WTC11 (cell line): ENCODE data around the gene SNTB2. TPM values are rescaled to one million over a fixed set of nuclear protein-coding genes. Genes with fewer than 3 reads are reported as not detected.

Experiments
- ATAC-seq: fragments of 200-7000 bp; cut with Tn5 transposase; 2 replicates; pipeline ENCODE4 v1.10.0; 2021; ENCODE audit warnings: mild to moderate bottlenecking, moderate library complexity
- CTCF ChIA-PET: fragments of 300-600 bp; sonication (Branson Sonifier 250); formaldehyde crosslinking; loops from one replicate; lab custom pipeline; 2021; ENCODE audit warnings: antibody characterized with exemption; lab: Charles Lee
- POLR2A ChIA-PET: fragments of 350-600 bp; sonication (Branson Sonifier 250); formaldehyde crosslinking; loops from one replicate; lab custom pipeline; 2021; ENCODE audit warnings: antibody characterized with exemption; lab: Charles Lee
- DNase-seq: peaks from one replicate; pipeline ENCODE4 v3.0.0; 2021; ENCODE audit warnings: low spot score
- H3K27ac Mint-ChIP-seq: 2 replicates; pipeline ENCODE4 v1.8.0; 2021; ENCODE audit warnings: mixed read lengths
- H3K27me3 Mint-ChIP-seq: 2 replicates; pipeline ENCODE4 v1.8.0; 2021; ENCODE audit warnings: low read depth, mild to moderate bottlenecking, moderate library complexity, mixed read lengths
- H3K36me3 Mint-ChIP-seq: 2 replicates; pipeline ENCODE4 v1.8.0; 2021; ENCODE audit warnings: mixed read lengths
- H3K4me1 Mint-ChIP-seq: 2 replicates; pipeline ENCODE4 v1.8.0; 2022; ENCODE audit warnings: mixed read lengths
- H3K4me3 Mint-ChIP-seq: 2 replicates; pipeline ENCODE4 v1.8.0; 2021; ENCODE audit warnings: mild to moderate bottlenecking, moderate library complexity, mixed read lengths
- H3K9me3 Mint-ChIP-seq: 2 replicates; pipeline ENCODE4 v1.8.0; 2021; ENCODE audit warnings: mixed read lengths
- AFF4 ChIP-seq: sonication (generic); formaldehyde crosslinking; IDR thresholded peaks from 2 replicates; pipeline ENCODE4 v1.8.1; 2023; ENCODE audit warnings: mild to moderate bottlenecking, missing genetic modification reagents, borderline replicate concordance
- ATF2 ChIP-seq: sonication (generic); formaldehyde crosslinking; IDR thresholded peaks from 2 replicates; pipeline ENCODE4 v1.8.1; 2022; ENCODE audit warnings: low read depth, missing genetic modification reagents, borderline replicate concordance
- E2F4 ChIP-seq: sonication (generic); formaldehyde crosslinking; IDR thresholded peaks from 2 replicates; pipeline ENCODE4 v1.8.1; 2022; ENCODE audit warnings: low read depth, mild to moderate bottlenecking, moderate library complexity, missing genetic modification reagents, borderline replicate concordance
- ELF4 ChIP-seq: sonication (generic); formaldehyde crosslinking; IDR thresholded peaks from 2 replicates; pipeline ENCODE4 v1.8.1; 2022; ENCODE audit warnings: low read depth, mild to moderate bottlenecking, moderate library complexity, missing genetic modification reagents
- FOXK1 ChIP-seq: sonication (generic); formaldehyde crosslinking; IDR thresholded peaks from 2 replicates; pipeline ENCODE4 v1.8.0; 2022; ENCODE audit warnings: mild to moderate bottlenecking, moderate library complexity, missing genetic modification reagents
- HMGA2 ChIP-seq: fragments of 250-450 bp; sonication (Bioruptor Pico); IDR thresholded peaks from 2 replicates; pipeline ENCODE4 v1.4.0; 2021; ENCODE audit warnings: mild to moderate bottlenecking, moderate library complexity
- JUN ChIP-seq: sonication (generic); formaldehyde crosslinking; IDR thresholded peaks from 2 replicates; pipeline ENCODE4 v1.8.0; 2023; ENCODE audit warnings: mild to moderate bottlenecking, missing genetic modification reagents
- MYBL2 ChIP-seq: sonication (generic); formaldehyde crosslinking; IDR thresholded peaks from 2 replicates; pipeline ENCODE4 v1.8.1; 2023; ENCODE audit warnings: mild to moderate bottlenecking, moderate library complexity, missing genetic modification reagents
- NR1H2 ChIP-seq: sonication (generic); formaldehyde crosslinking; IDR thresholded peaks from 2 replicates; pipeline ENCODE4 v1.9.0; 2021; ENCODE audit warnings: mild to moderate bottlenecking, moderate library complexity, missing genetic modification reagents
- NR3C1 ChIP-seq: sonication (generic); formaldehyde crosslinking; conservative IDR thresholded peaks from 2 replicates; pipeline ENCODE4 v1.8.1; 2023; ENCODE audit warnings: low read depth, mild to moderate bottlenecking, missing genetic modification reagents
- RORB ChIP-seq: fragments of 250-450 bp; sonication (Bioruptor Pico); IDR thresholded peaks from 2 replicates; pipeline ENCODE4 v1.9.0; 2021; ENCODE audit warnings: mild to moderate bottlenecking
- SOX15 ChIP-seq: fragments of 250-450 bp; sonication (Bioruptor Pico); IDR thresholded peaks from 2 replicates; pipeline ENCODE4 v1.9.0; 2021; ENCODE audit warnings: mild to moderate bottlenecking
- TCF7 ChIP-seq: sonication (generic); formaldehyde crosslinking; IDR thresholded peaks from 2 replicates; pipeline ENCODE4 v1.8.0; 2022; ENCODE audit warnings: mild to moderate bottlenecking, low read depth, missing genetic modification reagents, moderate library complexity
- TEAD1 ChIP-seq: sonication (generic); formaldehyde crosslinking; IDR thresholded peaks from 2 replicates; pipeline ENCODE4 v1.8.0; 2022; ENCODE audit warnings: mild to moderate bottlenecking, missing genetic modification reagents
- TP53 ChIP-seq: sonication (generic); formaldehyde crosslinking; IDR thresholded peaks from 2 replicates; pipeline ENCODE4 v1.8.1; 2023; ENCODE audit warnings: mild to moderate bottlenecking, missing genetic modification reagents
- USF1 ChIP-seq: sonication (generic); formaldehyde crosslinking; IDR thresholded peaks from 2 replicates; pipeline ENCODE4 v1.8.0; 2022; ENCODE audit warnings: mild to moderate bottlenecking, missing genetic modification reagents
- ZNF263 ChIP-seq: sonication (generic); formaldehyde crosslinking; IDR thresholded peaks from 2 replicates; pipeline ENCODE4 v1.8.1; 2022; ENCODE audit warnings: low read depth, mild to moderate bottlenecking, moderate library complexity, missing genetic modification reagents
- ZSCAN18 ChIP-seq: fragments of 250-450 bp; sonication (Bioruptor Pico); IDR thresholded peaks from 2 replicates; pipeline ENCODE4 v2.1.2; 2022; ENCODE audit warnings: mild to moderate bottlenecking, moderate library complexity
- total RNA-seq: library from RNA; stranded (reverse); gene quantifications from 3 replicates; pipeline ENCODE4 v1.2.3, GENCODE V29; 2021
- TF ChIP-seq, protein P1 (sequence below): sonication (generic); formaldehyde crosslinking; conservative IDR thresholded peaks from 2 replicates; pipeline ENCODE4 v1.8.1; 2023; ENCODE audit warnings: mild to moderate bottlenecking, low read depth, missing genetic modification reagents, moderate library complexity
- TF ChIP-seq, protein P2 (sequence below): fragments of 250-450 bp; sonication (Bioruptor Pico); IDR thresholded peaks from 2 replicates; pipeline ENCODE4 v1.9.0; 2021; ENCODE audit warnings: moderate library complexity, mild to moderate bottlenecking, inconsistent platforms, borderline replicate concordance
- TF ChIP-seq, protein P3 (sequence below): fragments of 250-450 bp; sonication (Bioruptor Pico); IDR thresholded peaks from 2 replicates; pipeline ENCODE4 v1.9.0; 2021; ENCODE audit warnings: mild to moderate bottlenecking

The SNTB2 gene
- total RNA-seq, 1 experiment from 2014 or later: 23.7 TPM

DNA sequence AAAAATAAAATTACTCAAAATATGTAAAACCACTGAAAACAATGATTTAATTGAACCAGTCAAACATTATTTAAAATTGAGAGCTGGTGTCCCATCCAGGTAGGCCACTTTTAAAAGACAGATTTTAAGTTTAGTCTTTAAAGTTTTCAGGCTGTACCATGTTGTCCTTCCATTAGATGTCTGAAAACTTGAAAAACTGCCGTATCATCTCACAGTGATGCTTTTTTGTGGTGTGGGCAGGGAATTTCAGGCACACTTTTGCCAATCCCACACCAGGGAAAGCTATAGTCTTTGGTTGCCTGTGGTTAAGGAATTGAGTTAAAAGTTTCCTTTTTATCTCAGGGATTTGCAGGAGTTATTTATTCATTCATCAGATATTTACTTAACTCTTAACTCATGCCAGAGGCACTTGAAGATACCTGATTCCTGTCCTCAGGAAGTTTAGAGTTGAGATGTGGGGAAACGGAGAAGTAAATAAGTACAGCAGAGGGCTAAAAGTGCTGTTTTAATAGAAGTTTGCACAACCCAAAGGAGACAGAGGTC lies 3.2 kb downstream of the SNTB2 start:
- Mint-ChIP-seq H3K4me1 (peaks cover 24% of the 10 kb centered on the region), H3K36me3 (peaks cover 5% of the 10 kb centered on the region), H3K4me3 (no peak overlapping the region), H3K27ac (peak overlapping the region; percentile 3; the same call in 1 of the 2 replicates), H3K27me3 (no peaks in the 10 kb centered on the region), H3K9me3 (no peaks in the 10 kb centered on the region)
- ChIA-PET POLR2A (no interaction called here), CTCF (interaction anchor here (1.0 to 1.1 kb wide), 2 partner anchors 21 to 40 kb away, joined by 3 to 6 read pairs; no protein-coding TSS in a partner anchor)
- ATAC-seq (no peak), DNase-seq (no peak)
- no peak for TF ChIP-seq RORB (CRISPR knock-in tag)
- TF ChIP-seq JUN (CRISPR knock-in tag): no peak
- no peak for TF ChIP-seq MYBL2 (CRISPR knock-in tag)
- TF ChIP-seq TP53 (CRISPR knock-in tag): no peak
- TF ChIP-seq NR3C1 (CRISPR knock-in tag): no peak
- TF ChIP-seq, protein P1, sequence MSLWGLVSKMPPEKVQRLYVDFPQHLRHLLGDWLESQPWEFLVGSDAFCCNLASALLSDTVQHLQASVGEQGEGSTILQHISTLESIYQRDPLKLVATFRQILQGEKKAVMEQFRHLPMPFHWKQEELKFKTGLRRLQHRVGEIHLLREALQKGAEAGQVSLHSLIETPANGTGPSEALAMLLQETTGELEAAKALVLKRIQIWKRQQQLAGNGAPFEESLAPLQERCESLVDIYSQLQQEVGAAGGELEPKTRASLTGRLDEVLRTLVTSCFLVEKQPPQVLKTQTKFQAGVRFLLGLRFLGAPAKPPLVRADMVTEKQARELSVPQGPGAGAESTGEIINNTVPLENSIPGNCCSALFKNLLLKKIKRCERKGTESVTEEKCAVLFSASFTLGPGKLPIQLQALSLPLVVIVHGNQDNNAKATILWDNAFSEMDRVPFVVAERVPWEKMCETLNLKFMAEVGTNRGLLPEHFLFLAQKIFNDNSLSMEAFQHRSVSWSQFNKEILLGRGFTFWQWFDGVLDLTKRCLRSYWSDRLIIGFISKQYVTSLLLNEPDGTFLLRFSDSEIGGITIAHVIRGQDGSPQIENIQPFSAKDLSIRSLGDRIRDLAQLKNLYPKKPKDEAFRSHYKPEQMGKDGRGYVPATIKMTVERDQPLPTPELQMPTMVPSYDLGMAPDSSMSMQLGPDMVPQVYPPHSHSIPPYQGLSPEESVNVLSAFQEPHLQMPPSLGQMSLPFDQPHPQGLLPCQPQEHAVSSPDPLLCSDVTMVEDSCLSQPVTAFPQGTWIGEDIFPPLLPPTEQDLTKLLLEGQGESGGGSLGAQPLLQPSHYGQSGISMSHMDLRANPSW (CRISPR knock-in tag): no peak
- no peak for TF ChIP-seq AFF4 (CRISPR knock-in tag)

GRCh38 chr16:69190598-69190997 lies 3.6 kb downstream of the SNTB2 start:
- ChIA-PET POLR2A (interaction anchor here (0.6 kb wide), 2 partner anchors 51 to 58 kb away, joined by 4 to 7 read pairs; no protein-coding TSS in a partner anchor), CTCF (interaction anchor here (1.0 to 1.1 kb wide), 3 partner anchors 21 to 57 kb away, joined by 3 to 6 read pairs (median 3); no protein-coding TSS in a partner anchor)
- DNase-seq (no peak), ATAC-seq (no peak)
- peaks cover 24% of the 10 kb centered on the region for H3K4me1 Mint-ChIP-seq
- H3K4me3 Mint-ChIP-seq: no peak overlapping the region
- H3K27ac Mint-ChIP-seq: peak overlapping the region; percentile 74
- no peaks in the 10 kb centered on the region for H3K27me3 Mint-ChIP-seq
- H3K36me3 Mint-ChIP-seq: peaks cover 5% of the 10 kb centered on the region
- no peaks in the 10 kb centered on the region for H3K9me3 Mint-ChIP-seq
- TF ChIP-seq E2F4 (CRISPR knock-in tag) (no peak), FOXK1 (CRISPR knock-in tag) (no peak), HMGA2 (CRISPR knock-in tag) (no peak), USF1 (CRISPR knock-in tag) (no peak), MYBL2 (CRISPR knock-in tag) (no peak), RORB (CRISPR knock-in tag) (no peak), TCF7 (CRISPR knock-in tag) (no peak), ELF4 (CRISPR knock-in tag) (no peak), ZNF263 (CRISPR knock-in tag) (no peak), NR1H2 (CRISPR knock-in tag) (no peak), SOX15 (CRISPR knock-in tag) (no peak), TEAD1 (no peak), ZSCAN18 (CRISPR knock-in tag) (no peak), ATF2 (CRISPR knock-in tag) (no peak)
- TF ChIP-seq, protein P2, sequence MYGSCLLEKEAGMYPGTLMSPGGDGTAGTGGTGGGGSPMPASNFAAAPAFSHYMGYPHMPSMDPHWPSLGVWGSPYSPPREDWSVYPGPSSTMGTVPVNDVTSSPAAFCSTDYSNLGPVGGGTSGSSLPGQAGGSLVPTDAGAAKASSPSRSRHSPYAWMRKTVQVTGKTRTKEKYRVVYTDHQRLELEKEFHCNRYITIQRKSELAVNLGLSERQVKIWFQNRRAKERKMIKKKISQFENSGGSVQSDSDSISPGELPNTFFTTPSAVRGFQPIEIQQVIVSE (CRISPR knock-in tag): no peak
- TF ChIP-seq, protein P3, sequence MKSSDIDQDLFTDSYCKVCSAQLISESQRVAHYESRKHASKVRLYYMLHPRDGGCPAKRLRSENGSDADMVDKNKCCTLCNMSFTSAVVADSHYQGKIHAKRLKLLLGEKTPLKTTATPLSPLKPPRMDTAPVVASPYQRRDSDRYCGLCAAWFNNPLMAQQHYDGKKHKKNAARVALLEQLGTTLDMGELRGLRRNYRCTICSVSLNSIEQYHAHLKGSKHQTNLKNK: no peak
